H1 (cell line): Measurements from ENCODE around the gene HCST. TPM values are rescaled to one million over a fixed set of nuclear protein-coding genes. Genes with fewer than 3 reads are reported as not detected.

Experiments
- BRCA1 ChIP-seq: IDR thresholded peaks from 2 replicates; pipeline ENCODE4 v1.6.1; 2012; ENCODE audit warnings: low read depth, low read length, improper control_type of control experiment
- HDAC2 ChIP-seq, 2 experiments: fragments of 300-600 bp in 1 of 2; sonication (generic) in 1 of 2; IDR thresholded peaks; 2 replicates each; pipeline ENCODE4 v1.6.1; 2011 to 2012; ENCODE audit warnings: low read depth in 2 of 2, low read length in 2 of 2, mild to moderate bottlenecking in 2 of 2, moderate library complexity in 2 of 2, borderline replicate concordance in 1 of 2, inconsistent platforms in 1 of 2
- JUN ChIP-seq: IDR thresholded peaks from 2 replicates; pipeline ENCODE4 v1.6.1; 2011; ENCODE audit warnings: low read depth, mild to moderate bottlenecking, improper control_type of control experiment, low read length
- NANOG ChIP-seq: IDR thresholded peaks from 2 replicates; pipeline ENCODE4 v1.6.1; 2011; ENCODE audit warnings: low read length, low read depth, mild to moderate bottlenecking, inconsistent platforms; ENCODE audit not compliant: insufficient read depth, poor library complexity, severe bottlenecking
- PHF8 ChIP-seq: fragments of 200-600 bp; sonication (generic); conservative IDR thresholded peaks from 2 replicates; pipeline ENCODE4 v1.7.1; 2012; ENCODE audit warnings: low read depth, mild to moderate bottlenecking, inconsistent platforms, low read length, moderate library complexity
- POU5F1 ChIP-seq: IDR thresholded peaks from 2 replicates; pipeline ENCODE4 v1.6.1; 2011; ENCODE audit warnings: low read depth, mild to moderate bottlenecking, low read length, moderate library complexity
- SIX5 ChIP-seq: IDR thresholded peaks from 2 replicates; pipeline ENCODE4 v1.6.1; 2011; ENCODE audit warnings: mild to moderate bottlenecking, low read depth, low read length
- SUZ12 ChIP-seq: fragments of 200-600 bp; sonication (generic); IDR thresholded peaks from 2 replicates; pipeline ENCODE4 v1.6.1; 2012; ENCODE audit warnings: mild to moderate bottlenecking, inconsistent platforms, low read length, moderate library complexity, mixed read lengths
- TEAD4 ChIP-seq: IDR thresholded peaks from 2 replicates; pipeline ENCODE4 v1.6.1; 2012; ENCODE audit warnings: low read depth, low read length, inconsistent platforms, mixed read lengths
- YY1 ChIP-seq: IDR thresholded peaks from 2 replicates; pipeline ENCODE4 v1.6.1; 2011; ENCODE audit warnings: low read depth, mild to moderate bottlenecking, low read length
- polyA plus RNA-seq, 7 experiments: library from polyadenylated mRNA; depleted of rRNA in 3 of 7; stranded (reverse) in 5 of 7; unstranded in 2 of 7; fragments of >200 nt in 5 of 7; fragments of 200-250 nt in 2 of 7; gene quantifications; 1 replicate in 5 of 7; 2 replicates in 1 of 7; 4 replicates in 1 of 7; pipeline versions ENCODE4 v1.2.1 to v1.2.3, GENCODE V29; 2011 to 2013; ENCODE audit warnings: missing spikeins in 2 of 7, mixed read lengths in 2 of 7
- total RNA-seq: library from RNA; stranded (reverse); fragmentation: NEBNext Ultra II Directional; extraction: Animal tissue kit (Norgen Biotek cat#: 25700); gene quantifications from 2 replicates; pipeline ENCODE4 v1.2.1, GENCODE V29; 2021
- TF ChIP-seq, protein P1 (sequence below): fragments of 300-600 bp; sonication (generic); IDR thresholded peaks from 2 replicates; pipeline ENCODE4 v1.7.1; 2012; ENCODE audit warnings: low read length, moderate library complexity, mild to moderate bottlenecking, inconsistent platforms; ENCODE audit not compliant: insufficient replicate concordance
- TF ChIP-seq, protein P2 (sequence below): IDR thresholded peaks from 2 replicates; pipeline ENCODE4 v1.6.1; 2012; ENCODE audit warnings: inconsistent platforms

The HCST gene
- total and polyA plus RNA-seq, 2 of the 8 experiments (the other 6 are each of a cell fraction or from before 2014, with no cell fraction given), result 2.8 TPM; not detected in 1

GRCh38 chr19:35931874-35932202, 29.5 kb downstream of the HCST start (continued):
- TF ChIP-seq, protein P1, sequence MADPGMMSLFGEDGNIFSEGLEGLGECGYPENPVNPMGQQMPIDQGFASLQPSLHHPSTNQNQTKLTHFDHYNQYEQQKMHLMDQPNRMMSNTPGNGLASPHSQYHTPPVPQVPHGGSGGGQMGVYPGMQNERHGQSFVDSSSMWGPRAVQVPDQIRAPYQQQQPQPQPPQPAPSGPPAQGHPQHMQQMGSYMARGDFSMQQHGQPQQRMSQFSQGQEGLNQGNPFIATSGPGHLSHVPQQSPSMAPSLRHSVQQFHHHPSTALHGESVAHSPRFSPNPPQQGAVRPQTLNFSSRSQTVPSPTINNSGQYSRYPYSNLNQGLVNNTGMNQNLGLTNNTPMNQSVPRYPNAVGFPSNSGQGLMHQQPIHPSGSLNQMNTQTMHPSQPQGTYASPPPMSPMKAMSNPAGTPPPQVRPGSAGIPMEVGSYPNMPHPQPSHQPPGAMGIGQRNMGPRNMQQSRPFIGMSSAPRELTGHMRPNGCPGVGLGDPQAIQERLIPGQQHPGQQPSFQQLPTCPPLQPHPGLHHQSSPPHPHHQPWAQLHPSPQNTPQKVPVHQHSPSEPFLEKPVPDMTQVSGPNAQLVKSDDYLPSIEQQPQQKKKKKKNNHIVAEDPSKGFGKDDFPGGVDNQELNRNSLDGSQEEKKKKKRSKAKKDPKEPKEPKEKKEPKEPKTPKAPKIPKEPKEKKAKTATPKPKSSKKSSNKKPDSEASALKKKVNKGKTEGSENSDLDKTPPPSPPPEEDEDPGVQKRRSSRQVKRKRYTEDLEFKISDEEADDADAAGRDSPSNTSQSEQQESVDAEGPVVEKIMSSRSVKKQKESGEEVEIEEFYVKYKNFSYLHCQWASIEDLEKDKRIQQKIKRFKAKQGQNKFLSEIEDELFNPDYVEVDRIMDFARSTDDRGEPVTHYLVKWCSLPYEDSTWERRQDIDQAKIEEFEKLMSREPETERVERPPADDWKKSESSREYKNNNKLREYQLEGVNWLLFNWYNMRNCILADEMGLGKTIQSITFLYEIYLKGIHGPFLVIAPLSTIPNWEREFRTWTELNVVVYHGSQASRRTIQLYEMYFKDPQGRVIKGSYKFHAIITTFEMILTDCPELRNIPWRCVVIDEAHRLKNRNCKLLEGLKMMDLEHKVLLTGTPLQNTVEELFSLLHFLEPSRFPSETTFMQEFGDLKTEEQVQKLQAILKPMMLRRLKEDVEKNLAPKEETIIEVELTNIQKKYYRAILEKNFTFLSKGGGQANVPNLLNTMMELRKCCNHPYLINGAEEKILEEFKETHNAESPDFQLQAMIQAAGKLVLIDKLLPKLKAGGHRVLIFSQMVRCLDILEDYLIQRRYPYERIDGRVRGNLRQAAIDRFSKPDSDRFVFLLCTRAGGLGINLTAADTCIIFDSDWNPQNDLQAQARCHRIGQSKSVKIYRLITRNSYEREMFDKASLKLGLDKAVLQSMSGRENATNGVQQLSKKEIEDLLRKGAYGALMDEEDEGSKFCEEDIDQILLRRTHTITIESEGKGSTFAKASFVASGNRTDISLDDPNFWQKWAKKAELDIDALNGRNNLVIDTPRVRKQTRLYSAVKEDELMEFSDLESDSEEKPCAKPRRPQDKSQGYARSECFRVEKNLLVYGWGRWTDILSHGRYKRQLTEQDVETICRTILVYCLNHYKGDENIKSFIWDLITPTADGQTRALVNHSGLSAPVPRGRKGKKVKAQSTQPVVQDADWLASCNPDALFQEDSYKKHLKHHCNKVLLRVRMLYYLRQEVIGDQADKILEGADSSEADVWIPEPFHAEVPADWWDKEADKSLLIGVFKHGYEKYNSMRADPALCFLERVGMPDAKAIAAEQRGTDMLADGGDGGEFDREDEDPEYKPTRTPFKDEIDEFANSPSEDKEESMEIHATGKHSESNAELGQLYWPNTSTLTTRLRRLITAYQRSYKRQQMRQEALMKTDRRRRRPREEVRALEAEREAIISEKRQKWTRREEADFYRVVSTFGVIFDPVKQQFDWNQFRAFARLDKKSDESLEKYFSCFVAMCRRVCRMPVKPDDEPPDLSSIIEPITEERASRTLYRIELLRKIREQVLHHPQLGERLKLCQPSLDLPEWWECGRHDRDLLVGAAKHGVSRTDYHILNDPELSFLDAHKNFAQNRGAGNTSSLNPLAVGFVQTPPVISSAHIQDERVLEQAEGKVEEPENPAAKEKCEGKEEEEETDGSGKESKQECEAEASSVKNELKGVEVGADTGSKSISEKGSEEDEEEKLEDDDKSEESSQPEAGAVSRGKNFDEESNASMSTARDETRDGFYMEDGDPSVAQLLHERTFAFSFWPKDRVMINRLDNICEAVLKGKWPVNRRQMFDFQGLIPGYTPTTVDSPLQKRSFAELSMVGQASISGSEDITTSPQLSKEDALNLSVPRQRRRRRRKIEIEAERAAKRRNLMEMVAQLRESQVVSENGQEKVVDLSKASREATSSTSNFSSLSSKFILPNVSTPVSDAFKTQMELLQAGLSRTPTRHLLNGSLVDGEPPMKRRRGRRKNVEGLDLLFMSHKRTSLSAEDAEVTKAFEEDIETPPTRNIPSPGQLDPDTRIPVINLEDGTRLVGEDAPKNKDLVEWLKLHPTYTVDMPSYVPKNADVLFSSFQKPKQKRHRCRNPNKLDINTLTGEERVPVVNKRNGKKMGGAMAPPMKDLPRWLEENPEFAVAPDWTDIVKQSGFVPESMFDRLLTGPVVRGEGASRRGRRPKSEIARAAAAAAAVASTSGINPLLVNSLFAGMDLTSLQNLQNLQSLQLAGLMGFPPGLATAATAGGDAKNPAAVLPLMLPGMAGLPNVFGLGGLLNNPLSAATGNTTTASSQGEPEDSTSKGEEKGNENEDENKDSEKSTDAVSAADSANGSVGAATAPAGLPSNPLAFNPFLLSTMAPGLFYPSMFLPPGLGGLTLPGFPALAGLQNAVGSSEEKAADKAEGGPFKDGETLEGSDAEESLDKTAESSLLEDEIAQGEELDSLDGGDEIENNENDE, result no peak
- TF ChIP-seq SIX5, result no peak
- no peak for TF ChIP-seq BRCA1
- no peak for TF ChIP-seq PHF8
- TF ChIP-seq, protein P2, sequence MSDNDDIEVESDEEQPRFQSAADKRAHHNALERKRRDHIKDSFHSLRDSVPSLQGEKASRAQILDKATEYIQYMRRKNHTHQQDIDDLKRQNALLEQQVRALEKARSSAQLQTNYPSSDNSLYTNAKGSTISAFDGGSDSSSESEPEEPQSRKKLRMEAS, result no peak
- TF ChIP-seq TEAD4, result no peak
- peak in 1 of 2 experiments; percentile 48; a peak in 1 of 4 replicates for TF ChIP-seq HDAC2 (IDR thresholded peaks at IDR 0.05; ENCODE audit: borderline replicate concordance in 1 of 2, low read depth in 2 of 2, low read length in 2 of 2)
- TF ChIP-seq JUN, result no peak
- no peak for TF ChIP-seq SUZ12
- no peak for TF ChIP-seq POU5F1
- TF ChIP-seq YY1, result 0 out of 2 replicates have a peak, but pooled peaks have one; percentile 2
- no peak for TF ChIP-seq NANOG
